Mammary microvascular endothelial cell (primary cell): ENCODE measurements around the gene ZNF700. TPM values are rescaled to one million over a fixed set of nuclear protein-coding genes. Genes with fewer than 3 reads are reported as not detected.

ENCODE experiments used
- total RNA-seq: library from RNA; depleted of rRNA; stranded (reverse); fragments of >200 nt; gene quantifications from 2 replicates; pipeline ENCODE4 v1.2.3, GENCODE V29; 2015

The ZNF700 gene
- 2.3 and 3.6 TPM in 2 replicates for total RNA-seq

DNA sequence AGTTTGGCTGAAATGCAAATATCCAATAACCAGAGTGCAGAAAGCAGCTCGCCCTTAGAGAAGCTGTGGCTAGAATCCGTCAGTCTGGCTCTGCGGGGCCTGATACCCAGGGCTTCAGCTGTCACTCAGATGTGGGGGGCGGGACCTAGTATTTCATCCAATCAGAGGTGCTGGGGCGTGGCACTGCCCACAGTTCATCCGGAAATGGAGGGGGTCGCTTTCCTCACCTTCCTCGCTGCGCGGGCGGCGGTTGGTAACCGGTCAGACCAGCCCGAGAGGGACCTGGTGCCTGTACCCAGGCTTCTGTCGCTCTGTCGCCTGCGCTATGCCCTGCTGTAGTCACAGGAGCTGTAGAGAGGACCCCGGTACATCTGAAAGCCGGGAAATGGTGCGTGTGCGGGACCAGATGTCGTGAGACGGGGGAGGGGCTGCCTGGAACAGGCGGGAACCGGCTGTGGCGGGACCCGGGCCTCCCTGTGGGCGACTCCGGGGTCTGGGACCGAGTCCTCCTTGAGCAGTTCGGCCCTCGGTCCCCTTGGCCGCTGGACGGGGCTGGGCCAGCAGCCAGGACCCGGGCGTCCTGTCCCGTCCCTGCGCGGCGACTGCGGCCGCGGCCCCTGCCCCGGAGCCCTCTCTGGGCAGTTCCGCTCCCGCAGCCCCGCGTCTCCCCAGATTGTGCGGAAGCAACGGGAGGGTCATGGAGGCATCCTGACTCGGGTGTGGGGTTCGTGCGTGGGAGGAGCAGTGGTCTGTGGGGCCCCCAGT, at the start of gene ZNF700:
TSS of gene ZNF700 (plus strand) at position 222 of the 765 bp plus-strand sequence. CDS start at position 326, 104 bp downstream.

GRCh38 chr19:11887611-11888531, 37.0 kb upstream of the ZNF700 start, which contains the start of gene ZNF69:
TSS of gene ZNF69 (plus strand) at chr19:11887782. CDS start at chr19:11887924, 142 bp downstream.

GRCh38 chr19:11964858-11965645, 40.1 kb downstream of the ZNF700 start, which contains the start of gene ZNF763:
TSS of gene ZNF763 (plus strand) at chr19:11965040. CDS start at chr19:11965209, 169 bp downstream.

Other genes starting within 250 kb of the ZNF700 start
- 7.4 and 8.0 TPM in 2 replicates for gene ZNF823, start 186.2 kb upstream of the ZNF700 start, total RNA-seq
- 2.8 and 3.0 TPM in 2 replicates for gene ZNF441, start 158.1 kb upstream of the ZNF700 start, total RNA-seq
- gene ZNF491, start 126.6 kb upstream of the ZNF700 start, total RNA-seq, result 0.64 and 1.4 TPM in 2 replicates
- 3.6 and 5.1 TPM in 2 replicates for gene ZNF440, start 110.8 kb upstream of the ZNF700 start, total RNA-seq
- 0.34 and 0.87 TPM in 2 replicates for gene ZNF439, start 76.4 kb upstream of the ZNF700 start, total RNA-seq
- gene ZNF69, start 37.3 kb upstream of the ZNF700 start, total RNA-seq, result 5.4 and 9.2 TPM in 2 replicates
- gene ZNF763, start 39.9 kb downstream of the ZNF700 start, total RNA-seq, result 0.27 and 0.30 TPM in 2 replicates
- 1.4 and 2.7 TPM in 2 replicates for gene ZNF433, start 110.6 kb downstream of the ZNF700 start, total RNA-seq
- gene ZNF878, start 127.9 kb downstream of the ZNF700 start, total RNA-seq, result 0.59 and 0.80 TPM in 2 replicates
- 2.7 and 2.8 TPM in 2 replicates for gene ZNF844, start 139.6 kb downstream of the ZNF700 start, total RNA-seq
- 1.9 and 2.1 TPM in 2 replicates for gene ZNF20, start 215.2 kb downstream of the ZNF700 start, total RNA-seq
- gene ZNF625, start 231.6 kb downstream of the ZNF700 start, total RNA-seq, result 4.1 and 6.7 TPM in 2 replicates
- 2.5 and 3.6 TPM in 2 replicates for gene ZNF136, start 238.0 kb downstream of the ZNF700 start, total RNA-seq